ENCODE data around the gene SIK2. TPM values are rescaled to one million over a fixed set of nuclear protein-coding genes. Genes with fewer than 3 reads are reported as not detected.

The SIK2 gene
- total and polyA plus RNA-seq, 9 of the 15 experiments (the other 6 are each of a cell fraction or from before 2014, with no cell fraction given) = 0.74 to 11.6 (median 3.8) TPM

DNA sequence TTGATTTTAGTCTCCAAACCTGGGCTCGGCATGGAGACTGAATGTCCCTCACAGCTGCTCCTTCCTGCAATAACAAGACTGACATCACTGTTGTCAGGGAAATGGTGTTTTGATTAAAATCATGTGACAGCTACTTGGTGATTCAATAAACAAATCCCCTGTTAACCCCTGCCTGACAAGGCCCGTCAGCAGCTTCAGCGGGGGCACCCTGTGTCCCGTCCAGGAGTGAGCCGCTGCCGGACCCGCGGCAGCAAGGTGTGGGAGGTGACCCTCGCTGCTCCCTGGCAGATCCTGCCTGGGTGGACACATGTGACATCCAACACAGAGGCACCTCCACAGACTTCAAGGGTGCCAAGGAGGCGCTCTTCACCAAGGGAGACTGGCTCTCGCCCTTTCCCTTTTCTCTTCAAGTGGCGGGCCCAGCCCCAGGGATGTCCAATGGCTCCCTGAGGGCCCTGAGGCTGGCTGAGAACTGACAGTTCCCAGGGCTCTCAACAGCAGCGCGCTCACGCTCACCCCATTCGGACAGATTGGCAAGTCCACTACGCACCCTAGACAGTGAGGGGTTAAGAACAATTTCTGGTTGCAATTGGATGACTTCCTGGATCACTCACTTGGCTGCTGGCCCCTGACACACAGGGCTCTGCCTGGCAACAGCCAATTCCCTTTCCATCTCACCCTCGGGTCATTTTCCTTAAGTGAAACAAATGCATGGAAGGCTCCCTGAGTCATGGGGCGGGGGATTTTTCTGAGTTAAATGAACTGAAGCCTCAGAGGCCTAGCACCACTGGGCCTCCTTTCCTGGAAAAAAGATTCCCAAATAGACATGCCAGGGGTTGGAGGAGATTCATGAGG, 133.2 kb downstream of the SIK2 start:
- intact Hi-C loops (cut with micrococcal nuclease) (no loop called here), in situ Hi-C loops (cut with MboI) (no loop called here)
- POLR2A ChIA-PET = interaction anchor here (0.6 to 1.2 kb wide), 3 partner anchors 12 to 51 kb away, joined by 3 to 5 read pairs (median 3); no protein-coding TSS in a partner anchor
- FAIRE-seq (no peak), DNase-seq (ENCODE audit: extremely low read depth in 1 of 4, low spot score in 3 of 4) (no peak), ATAC-seq (peak; percentile 15; the same call in 1 of the 3 replicates)
- no TSS peak for BruUV-seq (replicated peaks)
- H3K27ac ChIP-seq (ENCODE audit: extremely low read depth, low read depth, low read length) = no peak overlapping the region
- WGBS (ENCODE audit: insufficient coverage, low coverage, missing lambda C conversion rate) = 81% methylated on average over 18 of the region's 19 CpGs
- peaks cover 4% of the 10 kb centered on the region; the same call in 1 of the 2 replicates for H4K20me1 ChIP-seq (replicated peaks; ENCODE audit: control insufficient read depth, insufficient read depth, low read length)
- H3K79me2 ChIP-seq (ENCODE audit: control insufficient read depth, insufficient read depth, low read length) = no peaks in the 10 kb centered on the region
- H3K4me3 ChIP-seq = no peak overlapping the region
- H3K9ac ChIP-seq (ENCODE audit: insufficient read depth in 1 of 2, low read depth in 2 of 2, low read length in 2 of 2) = peak overlapping the region in 1 of 2 experiments; percentile 37; a peak in 2 of 4 replicates
- TF ChIP-seq RFX5 (IDR thresholded peaks at IDR 0.05; ENCODE audit: low read depth, low read length) (0 out of 2 replicates have a peak, but pooled peaks have one; percentile 19), POLR2G (IDR thresholded peaks at IDR 0.05; ENCODE audit: low read depth, low read length) (peak; percentile 39; the same call in 1 of the 2 replicates)
- TF ChIP-seq, protein P1, sequence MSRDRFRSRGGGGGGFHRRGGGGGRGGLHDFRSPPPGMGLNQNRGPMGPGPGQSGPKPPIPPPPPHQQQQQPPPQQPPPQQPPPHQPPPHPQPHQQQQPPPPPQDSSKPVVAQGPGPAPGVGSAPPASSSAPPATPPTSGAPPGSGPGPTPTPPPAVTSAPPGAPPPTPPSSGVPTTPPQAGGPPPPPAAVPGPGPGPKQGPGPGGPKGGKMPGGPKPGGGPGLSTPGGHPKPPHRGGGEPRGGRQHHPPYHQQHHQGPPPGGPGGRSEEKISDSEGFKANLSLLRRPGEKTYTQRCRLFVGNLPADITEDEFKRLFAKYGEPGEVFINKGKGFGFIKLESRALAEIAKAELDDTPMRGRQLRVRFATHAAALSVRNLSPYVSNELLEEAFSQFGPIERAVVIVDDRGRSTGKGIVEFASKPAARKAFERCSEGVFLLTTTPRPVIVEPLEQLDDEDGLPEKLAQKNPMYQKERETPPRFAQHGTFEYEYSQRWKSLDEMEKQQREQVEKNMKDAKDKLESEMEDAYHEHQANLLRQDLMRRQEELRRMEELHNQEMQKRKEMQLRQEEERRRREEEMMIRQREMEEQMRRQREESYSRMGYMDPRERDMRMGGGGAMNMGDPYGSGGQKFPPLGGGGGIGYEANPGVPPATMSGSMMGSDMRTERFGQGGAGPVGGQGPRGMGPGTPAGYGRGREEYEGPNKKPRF (IDR thresholded peaks at IDR 0.05; ENCODE audit: low read depth, low read length) = no peak
- TF ChIP-seq, protein P2, sequence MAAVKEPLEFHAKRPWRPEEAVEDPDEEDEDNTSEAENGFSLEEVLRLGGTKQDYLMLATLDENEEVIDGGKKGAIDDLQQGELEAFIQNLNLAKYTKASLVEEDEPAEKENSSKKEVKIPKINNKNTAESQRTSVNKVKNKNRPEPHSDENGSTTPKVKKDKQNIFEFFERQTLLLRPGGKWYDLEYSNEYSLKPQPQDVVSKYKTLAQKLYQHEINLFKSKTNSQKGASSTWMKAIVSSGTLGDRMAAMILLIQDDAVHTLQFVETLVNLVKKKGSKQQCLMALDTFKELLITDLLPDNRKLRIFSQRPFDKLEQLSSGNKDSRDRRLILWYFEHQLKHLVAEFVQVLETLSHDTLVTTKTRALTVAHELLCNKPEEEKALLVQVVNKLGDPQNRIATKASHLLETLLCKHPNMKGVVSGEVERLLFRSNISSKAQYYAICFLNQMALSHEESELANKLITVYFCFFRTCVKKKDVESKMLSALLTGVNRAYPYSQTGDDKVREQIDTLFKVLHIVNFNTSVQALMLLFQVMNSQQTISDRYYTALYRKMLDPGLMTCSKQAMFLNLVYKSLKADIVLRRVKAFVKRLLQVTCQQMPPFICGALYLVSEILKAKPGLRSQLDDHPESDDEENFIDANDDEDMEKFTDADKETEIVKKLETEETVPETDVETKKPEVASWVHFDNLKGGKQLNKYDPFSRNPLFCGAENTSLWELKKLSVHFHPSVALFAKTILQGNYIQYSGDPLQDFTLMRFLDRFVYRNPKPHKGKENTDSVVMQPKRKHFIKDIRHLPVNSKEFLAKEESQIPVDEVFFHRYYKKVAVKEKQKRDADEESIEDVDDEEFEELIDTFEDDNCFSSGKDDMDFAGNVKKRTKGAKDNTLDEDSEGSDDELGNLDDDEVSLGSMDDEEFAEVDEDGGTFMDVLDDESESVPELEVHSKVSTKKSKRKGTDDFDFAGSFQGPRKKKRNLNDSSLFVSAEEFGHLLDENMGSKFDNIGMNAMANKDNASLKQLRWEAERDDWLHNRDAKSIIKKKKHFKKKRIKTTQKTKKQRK (IDR thresholded peaks at IDR 0.05; ENCODE audit: borderline replicate concordance, low read depth, low read length) = no peak
- no peak overlapping the region for H3K4me2 ChIP-seq (ENCODE audit: insufficient read depth, low read length)
- H3K27me3 ChIP-seq (ENCODE audit: control insufficient read depth in 2 of 2, insufficient read depth in 2 of 2, low read length in 2 of 2) = no peaks in the 10 kb centered on the region
- peaks cover 0 to 15% of the 10 kb centered on the region in 2 experiments; a peak in 2 of 5 replicates for H3K4me1 ChIP-seq (replicated peaks in 1 of 2; ENCODE audit: control insufficient read depth in 2 of 2, insufficient read depth in 2 of 2, low read length in 2 of 2)
- CTCF ChIA-PET (ENCODE audit: low intra/inter-chr PET ratio) = no interaction called here
- no peak overlapping the region for H2AFZ ChIP-seq (ENCODE audit: low read depth, low read length)
- no peaks in the 10 kb centered on the region for H3K9me1 ChIP-seq (ENCODE audit: control insufficient read depth, insufficient read depth, low read length)
- H3K9me3 ChIP-seq (replicated peaks; ENCODE audit: control insufficient read depth, insufficient read depth, low read depth, low read length) = no peaks in the 10 kb centered on the region
- peaks cover 23% of the 10 kb centered on the region; the same call in 1 of the 3 replicates for H3K36me3 ChIP-seq (ENCODE audit: control insufficient read depth, insufficient read depth, low read length)
